SK-N-SH (cell line): ENCODE measurements around the gene TNPO1. TPM values are rescaled to one million over a fixed set of nuclear protein-coding genes. Genes with fewer than 3 reads are reported as not detected.

Experiments
- CTCF ChIA-PET: fragments of 300-600, 350-600 bp; formaldehyde crosslinking; extraction: SDS; loops from one replicate; lab custom pipeline; 2021; lab: Yijun Ruan, JAX
- POLR2A ChIA-PET: fragments of 350-600 bp; sonication (Branson Sonifier 250); formaldehyde crosslinking; extraction: SDS; loops from one replicate; lab custom pipeline; 2020; ENCODE audit warnings: antibody characterized with exemption, inconsistent platforms; lab: Yijun Ruan, JAX
- DNase-seq: peaks from one replicate; pipeline ENCODE4 v3.0.0; 2012
- H2AFZ ChIP-seq: fragments of 200-600 bp; sonication (generic); 2 replicates; pipeline ENCODE4 v1.8.1; 2016; ENCODE audit warnings: antibody characterized with exemption, mild to moderate bottlenecking, low read depth
- H3F3A ChIP-seq: fragments of 200-600 bp; sonication (generic); replicated peaks from 2 replicates; pipeline ENCODE3; 2016; ENCODE audit warnings: antibody characterized with exemption, mild to moderate bottlenecking; ENCODE audit not compliant: insufficient read depth
- H3K27ac ChIP-seq, 2 experiments: fragments of 200-500 bp in 1 of 2; fragments of 200-600 bp in 1 of 2; sonication (Bioruptor generic) in 1 of 2; sonication (generic), shearing (Covaris generic) in 1 of 2; 2 replicates each; pipeline versions ENCODE4 v1.5.1 to v1.6.1; 2014 to 2016; ENCODE audit warnings: low read depth in 2 of 2, inconsistent platforms in 1 of 2, low read length in 1 of 2, mild to moderate bottlenecking in 1 of 2, mixed read lengths in 1 of 2
- H3K27me3 ChIP-seq: fragments of 200-600 bp; sonication (generic), shearing (Covaris generic); 2 replicates; pipeline ENCODE4 v1.6.1; 2016; ENCODE audit warnings: mixed run types; ENCODE audit not compliant: insufficient read depth
- H3K36me3 ChIP-seq, 2 experiments: fragments of 200-500 bp in 1 of 2; fragments of 200-600 bp in 1 of 2; sonication (Bioruptor generic) in 1 of 2; sonication (generic) in 1 of 2; replicated peaks in 1 of 2; 2 replicates each; pipeline versions ENCODE3 to v1.5.1; 2014 to 2016; ENCODE audit warnings: low read length in 1 of 2, mild to moderate bottlenecking in 1 of 2; ENCODE audit not compliant: insufficient read depth in 2 of 2, control insufficient read depth in 1 of 2
- H3K4me1 ChIP-seq, 2 experiments: fragments of 200-500 bp in 1 of 2; fragments of 200-600 bp in 1 of 2; sonication (Bioruptor generic) in 1 of 2; sonication (generic), shearing (Covaris generic) in 1 of 2; 2 replicates each; pipeline versions ENCODE4 v1.5.1 to v1.6.1; 2014 to 2016; ENCODE audit warnings: low read depth in 1 of 2, low read length in 1 of 2, mixed run types in 1 of 2; ENCODE audit not compliant: insufficient read depth in 2 of 2, control insufficient read depth in 1 of 2
- H3K4me2 ChIP-seq: fragments of 200-600 bp; sonication (generic), shearing (Covaris generic); 2 replicates; pipeline ENCODE4 v1.6.1; 2017; ENCODE audit warnings: mixed run types
- H3K4me3 ChIP-seq, 2 experiments: fragments of 200-500 bp in 1 of 2; fragments of 200-600 bp in 1 of 2; sonication (Bioruptor generic) in 1 of 2; sonication (generic), shearing (Covaris generic) in 1 of 2; 2 replicates each; pipeline versions ENCODE4 v1.5.1 to v1.8.1; 2014 to 2016; ENCODE audit warnings: low read depth in 2 of 2, inconsistent platforms in 1 of 2, low read length in 1 of 2, mild to moderate bottlenecking in 1 of 2, mixed read lengths in 1 of 2, moderate library complexity in 1 of 2
- H3K79me2 ChIP-seq: fragments of 200-600 bp; sonication (generic); 2 replicates; pipeline ENCODE4 v1.8.1; 2017; ENCODE audit warnings: mild to moderate bottlenecking; ENCODE audit not compliant: insufficient read depth
- H3K9ac ChIP-seq: fragments of 200-600 bp; sonication (generic); 2 replicates; pipeline ENCODE4 v1.6.1; 2017; ENCODE audit warnings: mixed run types
- H3K9me2 ChIP-seq: fragments of 200-600 bp; sonication (generic); 2 replicates; pipeline ENCODE4 v1.6.1; 2017; ENCODE audit warnings: mixed run types
- H3K9me3 ChIP-seq: fragments of 200-600 bp; sonication (generic); 2 replicates; pipeline ENCODE4 v1.6.1; 2017; ENCODE audit warnings: mixed run types, mild to moderate bottlenecking, moderate library complexity
- H4K20me1 ChIP-seq: fragments of 200-600 bp; sonication (generic); 2 replicates; pipeline ENCODE4 v1.6.1; 2017; ENCODE audit warnings: mild to moderate bottlenecking, mixed run types; ENCODE audit not compliant: insufficient read depth
- CHD2 ChIP-seq: fragments of 150-350 bp; IDR thresholded peaks from 2 replicates; pipeline ENCODE4 v1.6.1; 2018; ENCODE audit warnings: low read length; ENCODE audit not compliant: partially characterized antibody
- FOSL2 ChIP-seq: IDR thresholded peaks from 2 replicates; pipeline ENCODE4 v1.4.0; 2012; ENCODE audit warnings: low read depth, mild to moderate bottlenecking, moderate library complexity, borderline replicate concordance
- GATA2 ChIP-seq: sonication (generic); formaldehyde crosslinking; IDR thresholded peaks from 2 replicates; pipeline ENCODE4 v1.5.0; 2020; ENCODE audit warnings: mild to moderate bottlenecking, missing genetic modification reagents
- IRF3 ChIP-seq: fragments of 150-350 bp; IDR thresholded peaks from 2 replicates; pipeline ENCODE4 v1.6.1; 2016; ENCODE audit warnings: mild to moderate bottlenecking, low read depth, low read length
- JUND ChIP-seq: IDR thresholded peaks from 2 replicates; pipeline ENCODE4 v1.4.0; 2012
- MAX ChIP-seq: IDR thresholded peaks from 2 replicates; pipeline ENCODE4 v1.4.0; 2012; ENCODE audit warnings: low read depth
- MEF2A ChIP-seq: IDR thresholded peaks from 2 replicates; pipeline ENCODE4 v1.4.0; 2012; ENCODE audit warnings: low read depth, borderline replicate concordance
- MXI1 ChIP-seq: IDR thresholded peaks from 2 replicates; pipeline ENCODE4 v1.6.1; 2012; ENCODE audit warnings: mild to moderate bottlenecking, low read depth, low read length, improper control_type of control experiment
- NFIC ChIP-seq: IDR thresholded peaks from 2 replicates; pipeline ENCODE4 v1.4.0; 2012; ENCODE audit warnings: borderline replicate concordance
- NRF1 ChIP-seq: IDR thresholded peaks from 2 replicates; pipeline ENCODE4 v1.6.1; 2012; ENCODE audit warnings: low read depth, mild to moderate bottlenecking, low read length
- PBX3 ChIP-seq: IDR thresholded peaks from 2 replicates; pipeline ENCODE4; 2012
- POLR2AphosphoS5 ChIP-seq: IDR thresholded peaks from 2 replicates; pipeline ENCODE4 v1.6.1; 2012; ENCODE audit warnings: low read depth, low read length
- RAD21 ChIP-seq: IDR thresholded peaks from 2 replicates; pipeline ENCODE4 v1.6.1; 2012; ENCODE audit warnings: mild to moderate bottlenecking, low read length
- REST ChIP-seq: IDR thresholded peaks from 2 replicates; pipeline ENCODE4 v1.6.1; 2012; ENCODE audit warnings: mild to moderate bottlenecking, low read depth, low read length, moderate library complexity
- RXRA ChIP-seq: IDR thresholded peaks from 2 replicates; pipeline ENCODE4 v1.4.0; 2012; ENCODE audit warnings: low read depth, mild to moderate bottlenecking, borderline replicate concordance
- SIN3A ChIP-seq: IDR thresholded peaks from 2 replicates; pipeline ENCODE4 v1.6.1; 2012; ENCODE audit warnings: low read depth, mild to moderate bottlenecking, low read length, moderate library complexity, borderline replicate concordance
- SMC3 ChIP-seq: IDR thresholded peaks from 2 replicates; pipeline ENCODE4 v1.6.1; 2012; ENCODE audit warnings: low read depth, low read length, improper control_type of control experiment
- TCF12 ChIP-seq: IDR thresholded peaks from 2 replicates; pipeline ENCODE4 v1.4.0; 2012
- TEAD4 ChIP-seq: IDR thresholded peaks from 2 replicates; pipeline ENCODE4 v1.4.0; 2012; ENCODE audit warnings: mild to moderate bottlenecking, borderline replicate concordance; ENCODE audit not compliant: insufficient read depth
- USF1 ChIP-seq: IDR thresholded peaks from 2 replicates; pipeline ENCODE4 v1.4.0; 2012; ENCODE audit warnings: low read depth, borderline replicate concordance
- USF2 ChIP-seq: fragments of 150-350 bp; IDR thresholded peaks from 2 replicates; pipeline ENCODE4 v1.6.1; 2017; ENCODE audit warnings: antibody characterized with exemption, low read length, low read depth, borderline replicate concordance
- WGBS: methylation state at CpG from one replicate; pipeline ENCODE4 v1.1.6; 2017; ENCODE audit warnings: low lambda C conversion rate; 5-methylcytosine and 5-hydroxymethylcytosine counted together
- polyA plus RNA-seq, 3 experiments: library from polyadenylated mRNA; depleted of rRNA; stranded (reverse); fragments of >200 nt; gene quantifications; 2 replicates each; pipeline ENCODE4 v1.2.3, GENCODE V29; 2012

TNPO1 gene
- polyA plus RNA-seq, 1 of the 3 experiments (the other 2 are of a cell fraction) = 19.9 TPM

GRCh38 chr5:72951671-72952468, 135.4 kb downstream of the TNPO1 start (continued):
- TF ChIP-seq IRF3 (no peak), GATA2 (CRISPR knock-in tag) (no peak), SMC3 (no peak), MAX (peak; percentile 21; the same call in 1 of the 2 replicates), JUND (peak; percentile 64), TEAD4 (no peak), NFIC (peak; percentile 19; the same call in 1 of the 2 replicates), NRF1 (no peak), USF2 (no peak)

- no peaks in the 10 kb centered on the region for H3K27me3 ChIP-seq
- no peak for DNase-seq
- WGBS = 94% methylated on average over 7 of the region's 7 CpGs
- H3K4me1 ChIP-seq = peaks cover 5 to 7% of the 10 kb centered on the region in 2 experiments; a peak in 3 of 4 replicates
- peaks cover 24% of the 10 kb centered on the region for H3F3A ChIP-seq
- H4K20me1 ChIP-seq = no peaks in the 10 kb centered on the region; the same call in 1 of the 2 replicates
- peaks cover 29% of the 10 kb centered on the region for H3K79me2 ChIP-seq
- no peaks in the 10 kb centered on the region for H3K9me2 ChIP-seq
- H3K9me3 ChIP-seq = no peaks in the 10 kb centered on the region
- ChIA-PET CTCF (interaction anchor here (0.7 to 2.4 kb wide), 4 partner anchors 105 to 497 kb away, joined by 3 to 8 read pairs (median 6); no protein-coding TSS in a partner anchor), POLR2A (no interaction called here)
- 0 out of 2 replicates have a peak overlapping the region, but pooled peaks have one; percentile 76 for H2AFZ ChIP-seq
- H3K4me3 ChIP-seq = no peak overlapping the region
- H3K9ac ChIP-seq = no peak overlapping the region
- H3K36me3 ChIP-seq = no peaks in the 10 kb centered on the region
- H3K4me2 ChIP-seq = no peak overlapping the region
- H3K27ac ChIP-seq = no peak overlapping the region
- no peak for TF ChIP-seq MXI1
- TF ChIP-seq REST = no peak
- no peak for TF ChIP-seq SIN3A
- no peak for TF ChIP-seq USF1
- no peak for TF ChIP-seq IRF3
- TF ChIP-seq TCF12 = no peak
- TF ChIP-seq SMC3 = no peak
- TF ChIP-seq CHD2 = no peak
- TF ChIP-seq POLR2AphosphoS5 = no peak
- no peak for TF ChIP-seq GATA2 (CRISPR knock-in tag)
- TF ChIP-seq RAD21 = no peak
- TF ChIP-seq NFIC = no peak
- no peak for TF ChIP-seq JUND
- TF ChIP-seq FOSL2 = no peak
- no peak for TF ChIP-seq RXRA
- TF ChIP-seq PBX3 = no peak
- TF ChIP-seq MEF2A = no peak
Measured at GRCh38 chr5:72954389-72954788, 137.9 kb downstream of the TNPO1 start.
